Hematopoietic multipotent progenitor cell treated with erythropoietin and hydrocortisone succinate and interleukin-3 and kit ligand, for 4 days (in vitro differentiated cells): ENCODE measurements around the gene STARD10.

ENCODE experiments used
- DNase-seq: peaks from one replicate; pipeline ENCODE4 v3.0.0-alpha.2; 2015

The STARD10 gene

DNA sequence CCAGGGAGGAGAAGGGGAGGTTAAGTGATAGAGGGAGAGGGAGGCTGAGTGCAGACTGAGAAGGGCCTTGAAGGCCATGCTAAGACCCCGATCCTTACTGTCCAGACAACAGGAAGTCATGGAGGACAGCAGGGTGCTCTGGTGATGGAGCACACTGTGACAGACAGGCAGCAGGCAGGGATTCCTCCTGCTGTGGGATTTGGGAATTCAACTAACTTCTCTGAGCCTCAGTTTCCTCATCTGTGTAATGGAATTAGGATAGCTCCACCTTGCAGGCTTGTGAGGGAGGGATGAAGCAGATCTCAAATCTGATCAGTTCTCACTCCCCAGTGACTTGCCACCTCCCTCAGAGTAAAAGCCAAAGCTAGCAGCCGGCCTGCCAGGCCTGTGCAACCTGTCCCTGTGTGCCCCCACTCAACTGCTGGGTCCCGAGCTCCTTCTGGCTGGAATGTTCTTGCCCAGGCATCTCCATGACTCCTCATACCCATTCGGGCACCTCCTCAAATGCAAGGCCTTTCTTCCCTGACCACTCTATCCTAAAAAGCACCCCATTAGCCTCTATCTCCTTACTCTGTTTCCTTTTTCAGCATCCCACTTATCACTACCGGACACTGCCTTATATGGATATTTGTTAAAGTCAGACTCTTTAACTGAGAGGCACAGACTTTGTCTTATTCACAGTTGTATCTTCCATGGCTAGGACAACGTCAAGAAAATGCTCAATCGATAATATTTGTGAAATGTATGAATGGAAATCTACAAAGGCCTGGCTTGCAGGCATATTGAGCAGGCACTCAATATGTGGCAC lies 51.1 kb downstream of the STARD10 start:
- no peak for DNase-seq

DNA sequence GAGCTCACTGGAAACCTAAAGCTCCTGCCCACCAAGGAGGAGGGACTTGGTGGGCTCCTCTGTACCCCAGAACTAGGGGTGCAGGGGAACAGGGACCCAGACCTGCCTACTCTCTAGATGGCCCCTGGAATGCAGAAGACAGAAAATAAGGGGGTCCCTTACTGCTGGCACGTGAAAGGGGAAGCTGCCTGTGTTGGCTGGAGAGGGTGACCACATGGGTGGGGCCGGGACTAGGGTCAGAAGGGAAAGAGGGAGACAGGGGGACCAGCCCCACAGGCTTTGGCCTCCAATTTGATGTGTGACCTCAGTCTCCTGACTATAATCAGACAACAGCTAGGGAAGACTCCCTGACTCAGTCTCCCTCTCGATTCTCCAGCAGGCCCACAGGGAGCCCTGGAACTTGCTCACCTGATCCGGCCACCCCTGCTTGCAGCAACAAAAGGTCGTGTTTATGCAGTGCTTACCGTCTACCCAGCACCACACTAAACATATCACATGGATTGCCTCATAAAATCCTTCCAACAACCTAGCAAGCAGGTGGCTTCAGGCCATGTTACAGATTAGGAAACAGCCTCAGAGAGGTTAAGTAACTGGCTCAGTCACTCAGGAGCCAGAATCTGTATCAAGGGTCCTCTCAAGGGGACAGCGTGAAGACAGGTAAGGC lies 51.9 kb downstream of the STARD10 start:
- peak; percentile 48 for DNase-seq

DNA sequence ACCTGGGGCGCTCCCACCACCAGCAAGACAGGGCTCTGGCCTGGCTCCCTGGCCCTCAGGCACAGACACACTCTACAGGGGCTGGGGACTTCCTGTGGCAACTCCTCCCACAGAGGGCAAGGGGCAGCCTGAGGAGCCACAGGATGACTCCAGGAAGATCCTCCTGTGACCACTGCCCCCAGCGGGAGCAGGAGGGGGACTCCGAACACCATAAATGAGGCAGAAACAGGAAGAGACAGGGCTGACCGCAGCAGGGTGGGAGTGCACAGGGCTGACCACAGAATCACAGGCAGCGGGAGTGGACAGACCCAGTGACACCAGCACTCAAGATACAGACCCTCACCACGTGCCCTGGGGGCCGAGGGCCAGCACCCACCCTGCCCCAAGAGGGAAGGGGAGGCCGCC lies 52.4 kb downstream of the STARD10 start:
- peak; percentile 89 for DNase-seq

DNA sequence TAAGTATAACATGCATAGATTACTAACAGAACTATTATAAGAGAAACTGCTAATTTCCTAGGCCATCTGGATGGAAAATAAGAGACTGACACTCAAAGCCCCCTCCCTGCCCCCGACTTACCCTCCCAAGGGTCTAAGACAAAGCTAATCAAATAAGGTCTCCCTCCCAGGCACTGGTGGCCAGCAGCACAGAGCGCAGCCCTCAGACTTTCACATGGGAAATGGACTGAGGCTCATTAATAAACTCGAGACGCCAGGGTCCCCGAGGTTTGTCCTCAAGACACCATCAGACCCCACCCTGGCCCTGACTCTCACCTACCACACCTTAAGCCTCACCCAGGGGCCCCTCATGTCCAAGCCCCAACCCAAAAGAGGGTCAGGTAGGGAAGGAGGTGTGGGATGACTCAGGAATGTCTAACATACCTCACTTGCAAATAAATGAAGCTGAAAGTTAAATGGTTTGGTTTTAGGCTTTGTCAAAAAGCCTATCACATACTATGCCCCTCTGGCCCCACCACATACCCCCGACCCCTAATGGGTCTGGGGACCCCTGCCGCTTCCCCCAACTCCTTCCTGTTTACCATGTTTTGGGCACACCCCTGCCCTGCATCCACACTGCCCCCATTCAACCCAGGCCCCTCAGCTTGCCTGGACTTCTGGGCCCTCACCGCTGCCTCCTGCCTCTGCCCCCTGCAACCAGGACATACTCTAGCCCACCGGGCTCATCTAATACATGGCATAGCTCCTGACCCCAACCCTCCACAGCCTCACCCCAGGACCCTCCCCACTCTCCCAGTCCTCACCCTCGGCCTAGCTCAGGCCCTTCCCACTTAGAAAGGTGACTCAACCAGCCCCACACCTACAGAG lies 53.1 kb downstream of the STARD10 start:
- no peak for DNase-seq

DNA sequence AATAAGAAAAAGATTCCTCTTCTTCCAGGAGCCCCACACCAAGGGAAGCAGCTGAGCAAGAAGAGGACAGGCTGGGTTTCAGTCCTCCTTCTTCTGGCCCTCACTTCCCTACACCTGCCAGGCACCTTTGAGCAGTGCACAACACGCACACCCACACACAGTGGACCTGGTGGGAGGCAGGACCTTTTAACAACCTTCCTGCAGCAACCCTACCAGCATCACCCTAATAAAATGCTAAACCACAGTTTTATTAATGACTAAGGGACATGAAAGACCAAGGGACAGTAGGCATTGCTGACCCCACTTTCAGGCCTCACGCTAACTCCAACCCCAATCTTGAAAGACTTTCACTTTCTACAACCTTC lies 53.8 kb downstream of the STARD10 start:
- DNase-seq = no peak

DNA sequence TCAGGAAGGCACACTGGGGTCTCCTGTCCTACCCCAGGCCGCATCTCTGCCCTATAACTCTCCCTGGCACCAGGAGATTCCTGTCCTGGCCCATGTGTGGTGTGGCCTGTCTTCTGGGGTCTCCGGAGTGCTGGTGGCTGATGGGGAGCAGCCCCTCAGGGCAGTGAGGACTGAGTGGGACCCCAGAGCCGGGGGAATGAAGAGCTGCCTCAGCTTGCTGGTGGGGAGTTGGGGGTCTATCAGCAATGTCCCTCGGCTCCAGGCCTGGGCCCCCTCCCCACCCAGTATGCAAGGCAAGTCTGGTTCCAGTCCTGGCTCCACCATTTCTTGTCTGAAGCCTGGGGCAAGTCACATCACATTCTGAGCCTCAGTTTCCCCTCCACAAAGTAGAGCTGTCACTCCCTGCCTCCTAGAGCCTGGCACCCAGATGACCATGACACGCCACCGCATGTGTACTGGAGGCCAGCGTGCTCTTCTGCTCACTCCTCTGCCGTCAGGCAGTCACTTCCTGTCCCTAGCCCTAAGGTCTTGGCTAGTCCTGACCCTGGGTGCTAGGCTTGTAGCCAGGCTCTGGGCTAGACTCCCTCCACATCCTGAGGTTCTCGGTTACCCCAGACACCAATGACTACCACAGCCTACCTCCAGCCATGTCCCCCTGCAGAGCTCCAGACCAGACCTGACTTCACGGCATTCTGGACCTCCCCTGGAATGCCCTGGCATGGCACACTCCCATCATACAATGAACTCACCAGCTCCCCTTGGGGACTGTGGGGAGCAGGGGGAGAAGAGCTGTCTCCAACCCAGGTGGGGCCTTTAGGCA lies 54.4 kb downstream of the STARD10 start:
- no peak for DNase-seq

DNA sequence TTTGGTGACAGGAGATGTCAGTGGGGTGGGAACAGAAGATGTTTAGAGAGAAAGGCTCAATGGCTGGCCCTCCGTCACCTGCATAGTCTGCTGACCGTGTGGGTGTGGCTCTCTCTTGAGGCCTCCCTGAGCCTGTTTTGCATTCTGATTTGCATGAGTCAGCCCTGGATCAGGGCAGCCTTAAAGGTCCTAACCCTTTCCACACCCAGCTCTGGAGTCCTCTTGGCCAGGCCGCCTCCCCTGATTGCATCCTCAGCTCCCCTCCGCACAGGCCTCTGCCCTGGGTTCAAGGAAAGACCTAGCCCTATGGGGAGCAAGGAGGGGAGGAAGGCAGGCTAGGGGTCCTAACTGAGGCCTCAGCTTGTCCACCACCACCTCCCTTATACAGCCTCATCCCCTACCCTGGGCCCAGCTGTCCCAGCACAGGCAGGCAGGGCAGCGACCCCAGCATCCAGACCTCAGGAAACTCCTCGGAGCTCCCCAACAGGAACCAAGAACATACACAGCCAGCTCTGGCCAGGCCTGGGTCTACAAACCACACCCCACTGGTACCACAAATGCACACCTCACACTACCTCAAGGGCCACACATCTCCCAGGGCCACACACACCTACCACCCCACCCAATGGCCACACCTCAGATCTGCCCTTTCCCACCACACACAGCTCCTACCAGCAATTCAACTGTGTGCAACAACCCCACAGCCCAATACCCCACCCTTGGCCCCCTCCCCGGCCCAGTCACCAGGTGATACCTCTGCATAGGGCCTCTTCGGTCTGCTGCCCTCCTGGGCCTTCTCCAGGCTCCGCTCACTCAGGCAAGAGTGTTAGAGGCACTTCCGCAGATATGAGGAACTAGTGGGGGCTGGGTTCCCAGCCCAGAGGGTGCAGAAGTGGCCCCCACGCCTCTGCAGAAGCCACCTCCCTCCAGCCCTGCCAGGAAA lies 55.4 kb downstream of the STARD10 start:
- DNase-seq = peak; percentile 84

DNA sequence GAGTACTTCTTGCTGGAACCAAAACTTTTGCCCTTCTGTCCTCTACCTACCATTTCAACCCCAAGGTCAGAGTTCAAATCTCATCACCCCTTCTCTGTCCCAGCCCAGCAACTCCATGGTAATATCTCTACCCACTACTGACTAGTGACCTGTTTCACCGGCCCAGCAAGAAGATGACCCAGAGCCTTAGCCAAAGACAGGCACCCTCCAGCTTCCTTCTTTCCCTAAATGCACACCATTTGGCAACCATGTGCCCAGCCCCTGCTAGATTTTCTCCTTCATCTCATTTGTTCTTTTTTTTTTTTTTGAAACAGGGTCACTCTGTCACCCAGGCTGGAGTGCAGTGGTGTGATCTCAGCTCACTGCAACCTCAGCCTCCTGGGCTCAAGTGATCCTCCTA lies 56.5 kb downstream of the STARD10 start:
- DNase-seq = no peak

DNA sequence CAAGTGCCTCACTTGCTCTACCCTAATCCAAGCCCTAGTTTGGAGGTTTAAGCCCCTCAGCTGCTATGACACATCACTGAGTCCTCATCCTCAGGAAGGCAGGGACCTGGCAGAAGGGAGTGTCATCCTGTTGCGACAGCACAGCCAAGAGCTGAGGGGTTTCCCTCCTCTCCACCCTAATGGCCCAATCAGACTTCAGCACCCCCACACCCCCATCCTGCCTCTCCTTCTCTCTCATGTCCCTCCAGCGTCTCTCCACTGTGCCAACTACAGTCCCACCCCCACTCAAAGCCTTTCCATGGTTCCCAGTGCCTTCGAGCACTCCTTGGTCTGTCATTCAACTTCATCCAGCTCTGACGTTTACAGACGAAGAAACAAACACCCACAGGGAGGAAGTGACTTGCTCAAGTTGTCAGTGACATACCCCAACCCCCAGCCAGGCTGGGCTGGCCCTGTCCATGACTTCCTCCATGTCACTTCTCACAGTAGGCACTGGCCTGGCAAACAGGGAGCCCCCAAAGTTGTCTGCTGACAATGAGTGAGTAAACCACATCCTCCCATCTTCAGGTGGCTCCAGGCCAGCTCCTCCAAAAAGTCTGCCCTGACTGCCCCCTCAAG lies 57.3 kb downstream of the STARD10 start:
- DNase-seq = peak; percentile 93

DNA sequence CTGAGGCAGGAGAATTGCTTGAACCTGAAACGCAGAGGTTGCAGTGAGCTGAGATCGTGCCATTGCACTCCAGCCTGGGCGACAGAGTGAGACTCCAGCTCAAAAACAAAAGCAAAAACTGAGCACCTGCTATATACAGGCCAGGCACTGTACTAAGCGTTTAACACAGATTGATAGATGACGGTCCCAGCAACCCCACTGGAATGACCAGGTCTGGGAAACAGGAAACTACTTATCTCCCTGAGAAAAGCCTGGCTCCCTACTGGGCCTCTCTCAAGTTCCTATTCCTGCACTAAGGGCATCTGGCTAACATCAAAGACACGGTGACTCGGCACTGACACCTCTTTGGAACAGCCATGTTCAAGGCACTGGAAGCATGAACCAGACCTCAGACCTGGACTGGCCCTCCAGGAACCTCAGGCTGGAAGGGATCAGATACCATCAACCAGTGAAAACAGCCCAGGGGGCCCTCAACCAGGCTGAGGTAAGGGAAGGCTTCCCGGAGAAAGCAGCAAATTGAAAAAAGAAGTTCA lies 58.3 kb downstream of the STARD10 start:
- DNase-seq = no peak

DNA sequence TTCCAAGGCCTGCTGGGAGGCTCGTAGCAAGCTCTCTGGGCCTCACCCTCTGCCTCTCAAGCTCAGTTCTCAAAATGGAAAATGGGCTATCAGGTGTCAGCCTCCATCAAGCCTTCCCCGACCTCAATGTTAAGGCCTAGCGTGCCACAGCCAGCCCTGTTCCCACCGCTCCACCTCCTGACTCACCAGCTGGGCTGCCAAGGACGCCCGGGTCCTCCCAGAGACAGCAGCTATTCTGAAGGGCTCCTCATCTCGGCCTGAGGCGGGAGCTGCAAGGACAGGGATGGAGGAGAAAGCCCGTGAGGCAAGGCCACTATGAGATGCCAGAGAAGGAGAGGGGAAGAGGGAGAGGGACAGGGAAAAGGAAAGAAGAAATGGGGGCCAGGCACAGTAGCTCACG lies 61.5 kb downstream of the STARD10 start:
- DNase-seq = no peak

DNA sequence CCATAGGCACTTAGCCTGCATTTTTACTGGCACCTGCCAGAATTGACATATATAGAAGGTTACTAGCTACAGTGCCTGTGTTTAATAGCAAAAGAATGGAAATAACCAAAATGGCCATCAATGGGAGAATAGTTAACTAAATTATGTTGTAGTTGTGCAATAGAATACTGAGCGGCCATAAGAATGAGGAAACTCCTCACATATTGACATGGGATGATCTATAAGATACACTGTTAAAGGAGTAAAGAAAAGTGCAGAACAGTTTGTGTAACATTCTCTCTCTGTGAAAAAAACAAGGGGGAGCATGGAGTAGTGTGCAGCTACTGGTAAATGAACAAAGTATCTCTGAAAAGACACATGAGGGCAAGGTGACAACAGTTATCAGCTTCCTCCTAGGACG lies 63.1 kb downstream of the STARD10 start:
- peak; percentile 23 for DNase-seq

DNA sequence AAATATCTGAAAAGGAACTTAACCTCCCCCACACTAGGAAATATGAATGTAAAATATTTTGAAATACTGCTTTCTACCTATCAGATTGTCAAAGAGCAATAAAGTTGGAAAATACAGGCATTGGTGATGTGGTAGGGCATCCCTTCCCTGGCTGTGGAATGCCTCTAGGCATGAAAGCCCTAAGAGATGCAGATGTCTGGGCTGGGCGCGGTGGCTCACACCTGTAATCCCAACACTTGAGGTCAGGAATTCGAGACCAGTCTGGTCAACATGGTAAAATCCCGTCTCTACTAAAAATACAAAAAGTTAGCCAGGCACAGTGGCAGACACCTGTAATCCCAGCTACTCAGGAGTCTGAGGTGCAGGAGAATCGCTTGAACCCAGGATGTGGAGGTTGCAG lies 63.6 kb downstream of the STARD10 start:
- DNase-seq = no peak

DNA sequence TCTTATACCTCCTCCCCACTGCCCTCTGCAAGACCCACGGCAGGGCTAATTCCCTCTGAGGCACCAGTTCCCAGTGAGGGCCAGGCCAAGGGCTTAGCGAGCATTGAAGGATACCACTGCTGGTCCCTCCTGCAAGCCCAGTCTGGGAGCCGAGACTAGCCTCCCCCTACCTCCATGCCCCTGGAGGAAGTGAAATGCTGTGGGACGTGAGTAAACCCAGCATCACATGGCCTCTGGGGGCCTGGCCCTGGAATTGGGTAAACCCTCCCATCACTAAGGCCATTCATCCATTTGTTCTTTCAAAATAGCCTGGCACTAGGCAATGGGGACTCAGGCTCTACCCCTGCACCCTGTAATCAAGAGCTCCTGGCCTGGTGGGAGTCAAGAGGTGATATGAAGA lies 66.3 kb downstream of the STARD10 start:
- no peak for DNase-seq

DNA sequence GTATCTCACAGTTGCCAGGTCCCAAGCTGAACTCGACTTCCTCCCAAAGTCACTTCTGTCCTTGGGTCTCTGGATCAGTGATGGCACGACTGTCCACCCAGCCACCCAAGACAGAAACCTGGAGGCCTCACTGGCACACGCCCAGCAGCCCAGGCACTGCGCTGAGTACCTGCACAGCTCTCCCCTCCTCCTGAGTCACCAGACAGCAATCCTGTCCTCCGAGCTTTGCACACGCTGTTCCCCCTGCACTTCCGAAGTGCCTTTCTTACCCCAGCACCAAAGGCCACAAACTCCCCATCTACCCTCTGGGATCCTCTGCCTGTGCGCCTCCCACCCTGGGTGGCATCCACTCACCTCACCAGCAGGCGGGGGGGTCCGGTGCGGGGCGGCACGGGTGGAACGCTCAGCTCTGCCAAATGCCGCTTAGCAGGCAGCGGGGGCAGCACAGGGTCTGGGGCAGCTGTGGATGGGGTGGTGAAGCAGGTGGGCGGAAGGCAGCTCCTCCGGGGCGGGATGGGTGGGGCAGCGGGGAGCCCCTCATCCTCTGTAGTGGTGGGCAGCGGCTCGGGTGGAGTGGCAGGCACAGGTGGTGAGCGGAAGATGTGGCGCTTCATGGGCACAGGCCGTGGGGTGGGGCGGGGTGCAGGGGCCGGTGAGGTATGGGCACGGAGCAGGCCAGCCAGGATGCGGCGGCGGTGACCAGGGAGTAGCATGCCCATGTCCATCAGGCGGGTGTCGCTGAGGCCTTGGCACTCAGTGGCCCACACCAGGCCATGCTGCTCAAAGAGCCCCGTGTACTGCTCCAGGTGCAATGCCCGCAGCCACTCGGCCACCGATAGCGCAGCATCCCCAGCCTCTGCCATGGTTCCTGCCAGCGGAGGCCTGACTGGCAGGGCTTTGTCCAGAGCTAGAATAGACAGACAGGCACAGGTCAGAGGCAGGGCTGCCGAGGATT lies 67.3 kb downstream of the STARD10 start:
- no peak for DNase-seq

DNA sequence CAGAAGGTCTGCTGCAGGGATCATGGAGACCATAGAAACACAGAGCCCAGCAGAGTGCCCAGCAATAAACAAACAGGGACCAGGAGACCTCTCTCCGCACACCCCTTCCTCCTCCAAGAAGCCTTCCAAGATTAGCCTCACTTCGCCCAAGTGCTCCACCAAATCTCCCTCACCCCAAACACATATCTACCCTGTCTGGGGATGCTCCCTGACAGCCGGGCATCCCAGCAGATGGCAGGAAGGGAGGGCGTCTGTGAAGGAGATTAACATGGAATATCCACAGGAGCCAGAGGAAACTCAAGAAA lies 68.2 kb downstream of the STARD10 start:
- no peak for DNase-seq

DNA sequence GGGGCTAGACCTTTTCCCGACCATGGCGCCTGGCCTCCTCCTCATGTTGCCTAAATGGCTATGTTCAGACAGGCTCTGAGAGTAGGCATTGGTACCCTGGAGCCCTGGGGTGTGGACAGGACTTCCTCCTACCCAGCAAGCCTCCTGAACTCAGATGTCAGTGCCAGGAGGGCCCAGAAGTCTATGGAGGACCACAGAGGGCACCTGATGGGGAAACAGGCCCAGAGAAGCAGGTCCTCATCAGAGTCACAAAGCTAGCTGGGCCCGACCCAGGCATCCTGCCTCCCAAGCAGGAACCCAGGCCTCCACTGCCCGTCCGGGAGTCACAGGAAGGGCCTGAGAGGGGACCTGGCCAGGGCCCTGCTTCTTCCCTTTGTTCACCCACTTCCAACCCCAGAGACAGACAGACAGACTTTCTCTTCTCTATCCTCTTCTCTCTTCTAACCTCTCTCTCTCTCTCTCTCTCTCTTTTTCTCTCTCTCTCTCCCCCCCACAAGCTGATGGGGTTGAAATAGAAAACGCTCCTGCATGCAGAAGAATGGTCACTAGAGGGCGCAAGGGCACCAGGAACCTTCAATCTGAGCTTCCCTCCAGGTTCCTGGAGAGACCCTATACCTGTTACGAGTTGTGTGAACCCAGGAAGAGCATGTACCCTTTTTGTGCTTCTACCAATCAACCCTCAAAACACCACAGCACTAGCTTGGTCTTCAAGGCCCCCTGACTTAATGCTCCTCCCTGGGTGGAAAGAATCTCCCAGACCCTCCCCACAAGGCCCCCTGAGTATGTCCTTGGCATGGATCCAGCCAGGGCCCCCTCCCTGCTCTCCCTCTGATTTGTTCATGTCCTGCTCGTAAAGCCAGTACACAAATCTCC lies 68.8 kb downstream of the STARD10 start:
- DNase-seq = peak; percentile 93

DNA sequence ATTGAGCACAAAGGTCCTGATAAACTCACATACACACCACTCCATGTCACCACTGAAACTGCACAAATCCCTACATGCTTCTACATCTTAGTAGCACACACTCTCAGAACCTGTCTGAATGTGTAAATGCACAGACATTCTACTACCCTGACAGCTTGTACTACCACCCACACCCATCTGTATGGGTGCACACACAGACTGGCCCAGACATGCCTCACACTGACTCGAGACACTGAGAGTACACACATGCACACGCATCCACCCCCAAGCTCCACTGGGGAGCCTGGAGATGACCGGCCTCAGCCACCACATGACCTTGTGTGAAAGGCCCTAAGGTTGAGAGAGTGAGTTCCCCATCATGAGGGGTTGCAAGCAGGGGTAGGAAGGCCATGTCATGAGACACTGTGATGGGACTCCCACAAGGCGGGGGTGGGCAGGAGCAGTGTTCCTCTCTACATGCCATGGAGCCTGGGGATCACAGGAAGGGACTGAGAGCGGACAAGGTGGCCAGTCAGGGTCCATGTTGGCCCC lies 69.8 kb downstream of the STARD10 start:
- no peak for DNase-seq

DNA sequence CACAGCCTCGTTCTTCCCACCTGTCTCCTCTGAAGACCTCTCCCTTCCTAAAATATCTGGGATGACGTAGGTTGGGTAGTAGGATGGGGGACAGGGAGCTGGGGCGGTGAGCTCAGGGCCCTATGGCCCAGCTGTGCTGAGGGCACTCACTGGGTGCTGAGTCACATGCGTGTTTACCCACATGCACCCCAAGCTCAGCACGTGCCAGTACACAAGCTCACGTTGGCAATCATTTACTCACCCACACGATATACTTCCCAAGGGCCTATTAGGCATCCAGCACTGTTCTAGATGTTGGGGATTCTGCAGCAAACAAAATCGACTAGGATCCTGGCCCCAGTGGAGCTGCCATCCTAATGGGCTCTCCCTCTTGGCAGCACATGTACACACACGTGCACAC lies 70.3 kb downstream of the STARD10 start:
- no peak for DNase-seq
